HepG2 (cell line): ENCODE measurements around the gene USP35. TPM values are rescaled to one million over a fixed set of nuclear protein-coding genes. Genes with fewer than 3 reads are reported as not detected.

Experiments
- AGO1 ChIP-seq: fragments of 200-400 bp; formaldehyde crosslinking; IDR thresholded peaks from 2 replicates; pipeline ENCODE4 v1.6.1; 2017; ENCODE audit warnings: mild to moderate bottlenecking, low read depth, low read length, moderate library complexity; ENCODE audit not compliant: poor library complexity, severe bottlenecking
- BATF2 ChIP-seq: sonication (generic); formaldehyde crosslinking; IDR thresholded peaks from 2 replicates; pipeline ENCODE4 v1.8.0; 2022; ENCODE audit warnings: mild to moderate bottlenecking, missing genetic modification reagents, moderate library complexity
- CEBPG ChIP-seq: IDR thresholded peaks from 2 replicates; pipeline ENCODE4 v1.6.1; 2016
- FOXA3 ChIP-seq: IDR thresholded peaks from 2 replicates; pipeline ENCODE4 v1.6.1; 2016; ENCODE audit warnings: missing genetic modification reagents, missing compliant biosample characterization
- IKZF4 ChIP-seq: sonication (generic); formaldehyde crosslinking; IDR thresholded peaks from 2 replicates; pipeline ENCODE4 v1.5.1; 2020; ENCODE audit warnings: borderline replicate concordance, mild to moderate bottlenecking, low read depth, missing genetic modification reagents; ENCODE audit errors: not compliant biosample characterization
- KAT2B ChIP-seq: fragments of 150-350 bp; IDR thresholded peaks from 2 replicates; pipeline ENCODE4 v1.6.1; 2014; ENCODE audit warnings: low read depth, low read length, borderline replicate concordance
- KAT7 ChIP-seq: IDR thresholded peaks from 2 replicates; pipeline ENCODE4 v1.6.1; 2018; ENCODE audit warnings: borderline replicate concordance, missing compliant biosample characterization
- KDM3A ChIP-seq: IDR thresholded peaks from 2 replicates; pipeline ENCODE4 v1.6.1; 2018; ENCODE audit warnings: low read depth, missing compliant biosample characterization
- KLF9 ChIP-seq: IDR thresholded peaks from 2 replicates; pipeline ENCODE4 v1.6.1; 2016; ENCODE audit warnings: low read depth
- MAX ChIP-seq: IDR thresholded peaks from 2 replicates; pipeline ENCODE4 v1.6.1; 2012; ENCODE audit warnings: inconsistent platforms
- MED1 ChIP-seq: sonication (generic); formaldehyde crosslinking; IDR thresholded peaks from 2 replicates; pipeline ENCODE4 v1.4.0; 2020; ENCODE audit warnings: missing genetic modification reagents
- MXD4 ChIP-seq: IDR thresholded peaks from 2 replicates; pipeline ENCODE4 v1.6.1; 2016; ENCODE audit warnings: mild to moderate bottlenecking, missing biosample characterization, missing genetic modification reagents
- PREB ChIP-seq: sonication (generic); formaldehyde crosslinking; IDR thresholded peaks from 2 replicates; pipeline ENCODE4 v1.4.0; 2020; ENCODE audit warnings: missing genetic modification reagents
- RFXAP ChIP-seq: sonication (generic); formaldehyde crosslinking; IDR thresholded peaks from 2 replicates; pipeline ENCODE4 v1.4.0; 2020; ENCODE audit warnings: missing genetic modification reagents, borderline replicate concordance
- SMC3 ChIP-seq: IDR thresholded peaks from 2 replicates; pipeline ENCODE4 v1.6.1; 2011; ENCODE audit warnings: low read length, improper control_type of control experiment
- SMYD3 ChIP-seq: sonication (generic); formaldehyde crosslinking; IDR thresholded peaks from 2 replicates; pipeline ENCODE4 v1.8.1; 2023; ENCODE audit warnings: mild to moderate bottlenecking, missing genetic modification reagents
- SP1 ChIP-seq, 2 experiments: fragments of 450-650 bp in 1 of 2; sonication (generic) in 1 of 2; formaldehyde crosslinking in 1 of 2; IDR thresholded peaks; 2 replicates each; pipeline versions ENCODE4 v1.4.0 to v1.6.1; 2016 to 2020; ENCODE audit warnings: missing genetic modification reagents in 1 of 2
- TBL1XR1 ChIP-seq: fragments of 150-350 bp; IDR thresholded peaks from 2 replicates; pipeline ENCODE4 v1.6.1; 2014; ENCODE audit warnings: borderline replicate concordance, low read length; ENCODE audit not compliant: partially characterized antibody
- WIZ ChIP-seq: sonication (generic); formaldehyde crosslinking; IDR thresholded peaks from 2 replicates; pipeline ENCODE4 v1.5.1; 2020; ENCODE audit warnings: mild to moderate bottlenecking, missing genetic modification reagents
- ZFP36L2 ChIP-seq: sonication (generic); formaldehyde crosslinking; IDR thresholded peaks from 2 replicates; pipeline ENCODE4 v1.4.0; 2020; ENCODE audit warnings: missing genetic modification reagents
- ZNF124 ChIP-seq: sonication (generic); formaldehyde crosslinking; IDR thresholded peaks from 2 replicates; pipeline ENCODE4 v1.4.0; 2020; ENCODE audit warnings: missing genetic modification reagents
- ZNF224 ChIP-seq: sonication (generic); formaldehyde crosslinking; IDR thresholded peaks from 2 replicates; pipeline ENCODE4 v1.5.0; 2020; ENCODE audit warnings: mild to moderate bottlenecking, missing genetic modification reagents
- ZNF263 ChIP-seq: sonication (generic); formaldehyde crosslinking; IDR thresholded peaks from 2 replicates; pipeline ENCODE4 v1.4.0; 2020; ENCODE audit warnings: missing genetic modification reagents
- ZNF292 ChIP-seq: sonication (generic); formaldehyde crosslinking; IDR thresholded peaks from 2 replicates; pipeline ENCODE4 v1.8.1; 2022; ENCODE audit warnings: mild to moderate bottlenecking, low read depth, missing genetic modification reagents, borderline replicate concordance
- ZNF597 ChIP-seq: sonication (generic); formaldehyde crosslinking; IDR thresholded peaks from 2 replicates; pipeline ENCODE4 v1.5.0; 2020; ENCODE audit warnings: missing genetic modification reagents
- ZNF773 ChIP-seq: sonication (generic); formaldehyde crosslinking; IDR thresholded peaks from 2 replicates; pipeline ENCODE4 v1.4.0; 2020; ENCODE audit warnings: missing genetic modification reagents, borderline replicate concordance
- ZNF790 ChIP-seq: sonication (generic); formaldehyde crosslinking; IDR thresholded peaks from 2 replicates; pipeline ENCODE4 v1.8.0; 2022; ENCODE audit warnings: missing genetic modification reagents, mild to moderate bottlenecking, borderline replicate concordance
- polyA plus RNA-seq, 8 experiments: library from polyadenylated mRNA; depleted of rRNA in 3 of 8; stranded (reverse) in 7 of 8; unstranded in 1 of 8; fragments of >200 nt; fragmentation: Illumina TruSeq in 4 of 8; extraction: Trizol in 4 of 8; gene quantifications; 2 replicates each; pipeline versions ENCODE4 v1.2.1 to v1.2.3, GENCODE V29; 2011 to 2016; ENCODE audit warnings: low read depth in 4 of 8, missing spikeins in 1 of 8, mixed read lengths in 1 of 8; ENCODE audit not compliant: insufficient read depth in 1 of 8
- total RNA-seq, 5 experiments: library from RNA; depleted of rRNA; stranded (reverse); fragments of >200 nt; fragmentation: Illumina TruSeq; extraction: Trizol; gene quantifications; 2 replicates each; pipeline ENCODE4 v1.2.3, GENCODE V29; 2016; ENCODE audit warnings: low read depth in 1 of 5

USP35 gene
- total and polyA plus RNA-seq, 2 of the 13 experiments (the other 11 are each of a cell fraction or from before 2014, with no cell fraction given): 4.6 to 7.7 TPM

GRCh38 chr11:78139422-78140391 lies 49.0 kb upstream of the USP35 start, which contains the start of gene ALG8 (continued):
- TF ChIP-seq ZNF263: no peak
- TF ChIP-seq MAX: peak; percentile 98
- no peak for TF ChIP-seq IKZF4 (CRISPR knock-in tag)
- TF ChIP-seq BATF2 (CRISPR knock-in tag): peak; percentile 86
- TF ChIP-seq KLF9 (CRISPR knock-in tag): 0 out of 2 replicates have a peak, but pooled peaks have one; percentile 26
- TF ChIP-seq MXD4 (CRISPR knock-in tag): peak; percentile 85; the same call in 1 of the 2 replicates
- 0 out of 2 replicates have a peak, but pooled peaks have one; percentile 54 for TF ChIP-seq ZNF597 (CRISPR knock-in tag)
- 0 out of 2 replicates have a peak, but pooled peaks have one; percentile 24 for TF ChIP-seq SMC3
- TF ChIP-seq SMYD3 (CRISPR knock-in tag): peak; percentile 82
- no peak for TF ChIP-seq ZFP36L2 (CRISPR knock-in tag)
- TF ChIP-seq KAT2B: no peak
- TF ChIP-seq MED1 (CRISPR knock-in tag): peak; percentile 57
- peak; percentile 89 for TF ChIP-seq KDM3A (CRISPR knock-in tag)
- peak; percentile 81; the same call in 1 of the 2 replicates for TF ChIP-seq RFXAP (CRISPR knock-in tag)
- TF ChIP-seq ZNF224 (CRISPR knock-in tag): 0 out of 2 replicates have a peak, but pooled peaks have one; percentile 83
- TF ChIP-seq AGO1: peak; percentile 43
- TF ChIP-seq ZNF292 (CRISPR knock-in tag): 0 out of 2 replicates have a peak, but pooled peaks have one; percentile 35
- TF ChIP-seq KAT7 (CRISPR knock-in tag): peak; percentile 50; the same call in 1 of the 2 replicates
- no peak for TF ChIP-seq ZNF773
- TF ChIP-seq FOXA3 (CRISPR knock-in tag): peak; percentile 16; the same call in 1 of the 2 replicates
- peak; percentile 73 for TF ChIP-seq CEBPG (CRISPR knock-in tag)
- peak; percentile 70; the same call in 1 of the 2 replicates for TF ChIP-seq ZNF790 (CRISPR knock-in tag)
- no peak for TF ChIP-seq SP1 (IDR thresholded peaks at IDR 0.05)
- 0 out of 2 replicates have a peak, but pooled peaks have one; percentile 48 for TF ChIP-seq SP1 (CRISPR knock-in tag; IDR thresholded peaks at IDR 0.05)
- TF ChIP-seq ZNF124 (CRISPR knock-in tag): 0 out of 2 replicates have a peak, but pooled peaks have one; percentile 57
- TF ChIP-seq PREB (CRISPR knock-in tag): 0 out of 2 replicates have a peak, but pooled peaks have one; percentile 67
- peak; percentile 45 for TF ChIP-seq TBL1XR1
- no peak for TF ChIP-seq WIZ (CRISPR knock-in tag)
